GM10248 (cell line): ENCODE measurements around the gene PMS2.

Experiments
- CTCF ChIA-PET: fragments of 300-600 bp; sonication (Branson Sonifier 250); formaldehyde crosslinking; extraction: SDS; loops from one replicate; lab custom pipeline; 2021; ENCODE audit warnings: antibody characterized with exemption; lab: Yijun Ruan, JAX
- POLR2A ChIA-PET: fragments of 350-650 bp; sonication (Branson Sonifier 250); formaldehyde crosslinking; extraction: SDS; loops from one replicate; lab custom pipeline; 2020; ENCODE audit warnings: antibody characterized with exemption; lab: Yijun Ruan, JAX
- DNase-seq: peaks from one replicate; pipeline ENCODE4 v3.0.0; 2012; ENCODE audit errors: extremely low spot score
- TF ChIP-seq, protein P1 (sequence below): IDR thresholded peaks from 2 replicates; pipeline ENCODE4 v1.5.1; 2012; ENCODE audit warnings: mild to moderate bottlenecking, low read depth; ENCODE audit errors: extremely low read depth, missing control alignments, control extremely low read depth

The PMS2 gene

DNA sequence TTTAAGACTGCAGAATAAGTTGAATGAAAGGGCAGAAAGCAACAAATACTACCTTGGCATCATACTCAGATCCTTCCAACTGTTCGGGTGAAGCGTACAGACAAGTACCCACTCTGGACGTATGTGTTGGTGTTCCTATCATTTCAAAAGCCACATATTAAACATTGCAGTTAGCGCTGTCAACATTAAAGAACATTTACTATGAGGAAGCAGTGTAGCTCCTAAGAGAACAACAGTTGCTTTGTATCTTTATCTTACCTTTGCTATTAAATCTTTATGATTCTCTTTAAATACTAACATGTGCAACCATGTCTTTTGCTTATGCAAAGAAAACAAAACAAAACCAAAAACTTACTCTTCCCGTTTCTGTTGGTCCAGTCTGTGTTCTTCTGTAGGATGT is 19.7 kb upstream of the PMS2 start:
- TF ChIP-seq, protein P1, sequence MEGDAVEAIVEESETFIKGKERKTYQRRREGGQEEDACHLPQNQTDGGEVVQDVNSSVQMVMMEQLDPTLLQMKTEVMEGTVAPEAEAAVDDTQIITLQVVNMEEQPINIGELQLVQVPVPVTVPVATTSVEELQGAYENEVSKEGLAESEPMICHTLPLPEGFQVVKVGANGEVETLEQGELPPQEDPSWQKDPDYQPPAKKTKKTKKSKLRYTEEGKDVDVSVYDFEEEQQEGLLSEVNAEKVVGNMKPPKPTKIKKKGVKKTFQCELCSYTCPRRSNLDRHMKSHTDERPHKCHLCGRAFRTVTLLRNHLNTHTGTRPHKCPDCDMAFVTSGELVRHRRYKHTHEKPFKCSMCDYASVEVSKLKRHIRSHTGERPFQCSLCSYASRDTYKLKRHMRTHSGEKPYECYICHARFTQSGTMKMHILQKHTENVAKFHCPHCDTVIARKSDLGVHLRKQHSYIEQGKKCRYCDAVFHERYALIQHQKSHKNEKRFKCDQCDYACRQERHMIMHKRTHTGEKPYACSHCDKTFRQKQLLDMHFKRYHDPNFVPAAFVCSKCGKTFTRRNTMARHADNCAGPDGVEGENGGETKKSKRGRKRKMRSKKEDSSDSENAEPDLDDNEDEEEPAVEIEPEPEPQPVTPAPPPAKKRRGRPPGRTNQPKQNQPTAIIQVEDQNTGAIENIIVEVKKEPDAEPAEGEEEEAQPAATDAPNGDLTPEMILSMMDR: no peak
- no peak for DNase-seq
- CTCF ChIA-PET: interaction anchor here (2.2 kb wide), 1 partner anchor 13 kb away, joined by 8 read pairs; no protein-coding TSS in a partner anchor
- POLR2A ChIA-PET: interaction anchor here (0.6 kb wide), 1 partner anchor 8 kb away, joined by 3 read pairs; no protein-coding TSS in a partner anchor

DNA sequence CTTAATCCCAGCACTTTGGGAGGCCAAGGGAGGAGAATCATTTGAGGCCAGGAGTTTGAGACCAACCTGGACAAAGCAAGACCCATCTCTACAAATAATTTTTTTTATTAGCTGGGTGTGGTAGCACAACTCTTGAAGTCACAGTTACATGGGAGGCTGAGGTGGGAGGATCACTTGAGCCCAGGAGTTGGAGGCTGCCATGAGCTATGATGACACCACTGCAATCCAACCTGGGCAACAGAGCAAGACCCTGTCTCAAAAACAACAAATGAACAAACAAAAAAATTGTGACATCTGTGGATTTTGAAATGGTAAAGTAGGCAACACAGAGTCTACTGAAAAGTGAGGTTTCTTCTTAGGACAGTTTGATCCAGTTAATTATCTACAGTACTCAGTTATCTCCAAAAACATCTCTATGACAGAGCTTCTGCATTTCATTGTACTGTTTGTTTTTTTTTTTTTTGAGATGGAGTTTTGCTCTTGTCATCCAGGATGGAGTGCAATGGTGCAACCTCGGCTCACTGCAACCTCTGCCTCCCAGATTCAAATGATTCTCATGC is 19.0 kb upstream of the PMS2 start:
- ChIA-PET POLR2A (no interaction called here), CTCF (interaction anchor here (1.1 to 2.7 kb wide), 5 partner anchors 14 to 79 kb away, joined by 3 to 8 read pairs (median 5); no protein-coding TSS in a partner anchor)
- DNase-seq: no peak
- TF ChIP-seq, protein P1: no peak

DNA sequence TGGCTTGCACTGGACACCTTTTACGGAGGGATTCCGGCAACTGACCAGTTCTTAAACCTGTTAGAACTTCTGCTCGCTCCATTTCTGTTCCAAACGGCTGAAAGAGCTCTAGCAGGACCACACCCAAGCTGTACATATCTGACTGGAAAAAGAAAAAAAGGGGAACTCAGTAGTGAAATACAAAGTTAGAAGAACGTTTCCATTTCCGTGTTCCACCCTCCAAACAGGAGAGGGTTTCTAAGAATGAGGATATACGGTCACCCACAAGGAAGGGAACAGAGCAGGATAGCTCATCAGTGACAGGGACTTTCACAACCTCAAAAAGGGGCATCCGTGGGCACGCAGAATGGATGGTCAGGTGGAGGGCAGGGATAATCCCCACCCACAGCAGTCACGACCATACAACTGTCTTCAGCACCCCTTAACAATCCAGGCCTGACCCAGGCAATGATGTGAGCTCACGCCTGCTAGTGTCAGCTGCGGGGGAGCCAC is 18.0 kb upstream of the PMS2 start:
- TF ChIP-seq, protein P1: no peak
- peak; percentile 47 for DNase-seq
- ChIA-PET POLR2A (interaction anchor here (0.7 kb wide), 1 partner anchor 18 kb away, joined by 3 read pairs; the partner anchor contains the start of genes AIMP2 and PMS2), CTCF (interaction anchor here (0.8 to 2.8 kb wide), 8 partner anchors 11 to 358 kb away, joined by 3 to 10 read pairs (median 4); no protein-coding TSS in a partner anchor)

GRCh38 chr7:6026011-6026819 is 17.4 kb upstream of the PMS2 start:
- TF ChIP-seq, protein P1: peak; percentile 35
- peak; percentile 70 for DNase-seq
- ChIA-PET POLR2A (no interaction called here), CTCF (interaction anchor here (0.8 to 2.8 kb wide), 9 partner anchors 11 to 359 kb away, joined by 3 to 10 read pairs (median 5); partner anchors contain the start of genes AIMP2 and PMS2)

DNA sequence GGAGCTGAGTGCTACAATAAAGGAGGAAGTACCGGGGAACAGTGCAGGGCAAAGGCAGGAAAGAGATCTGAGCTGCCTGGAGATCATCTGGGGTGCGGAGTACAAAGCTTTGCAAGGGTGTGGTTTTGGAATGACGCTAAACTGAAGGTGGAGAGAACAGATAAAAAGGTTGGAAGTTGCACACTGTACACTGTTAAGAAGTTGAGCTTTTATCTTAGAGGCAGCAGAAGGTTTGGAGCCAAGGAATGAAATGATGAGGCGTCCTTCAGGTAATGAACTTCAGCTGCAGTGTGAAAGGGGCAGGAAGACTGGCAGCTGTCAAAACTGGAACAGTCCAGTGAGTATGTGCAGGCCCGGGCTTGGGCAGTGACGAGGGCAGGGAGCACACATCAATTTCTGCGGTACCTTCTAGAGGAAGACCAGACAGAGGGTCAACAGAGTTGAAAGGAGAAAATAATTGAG is 15.2 kb upstream of the PMS2 start:
- ChIA-PET CTCF (interaction anchor here (1.1 to 2.2 kb wide), 5 partner anchors 9 to 44 kb away, joined by 3 to 10 read pairs (median 4); partner anchors contain the start of genes AIMP2 and PMS2), POLR2A (no interaction called here)
- no peak for DNase-seq
- TF ChIP-seq, protein P1: no peak

GRCh38 chr7:6022707-6023106 is 13.9 kb upstream of the PMS2 start:
- TF ChIP-seq, protein P1: no peak
- ChIA-PET POLR2A (no interaction called here), CTCF (interaction anchor here (1.2 kb wide), 1 partner anchor 46 kb away, joined by 3 read pairs; no protein-coding TSS in a partner anchor)
- no peak for DNase-seq
